Esophagus squamous epithelium (tissue), 4 donors: ENCODE data around the gene CNTNAP2.

Source experiments
- CTCF ChIP-seq, 6 experiments: fragments of 450-650 bp in 4 of 6; fragments of 200-600 bp in 2 of 6; sonication (generic) in 2 of 6; IDR thresholded peaks; one replicate each; pipeline ENCODE4 v1.5.1; 2016 to 2019; ENCODE audit warnings: antibody characterized with exemption in 6 of 6, mild to moderate bottlenecking in 4 of 6, moderate library complexity in 4 of 6
- POLR2A ChIP-seq, 4 donors: fragments of 450-650 bp; IDR thresholded peaks; one replicate each; pipeline ENCODE4 v1.6.1; 2017; ENCODE audit warnings: antibody characterized with exemption in 4 of 4, mild to moderate bottlenecking in 4 of 4, moderate library complexity in 3 of 4

- no peak for TF ChIP-seq CTCF (IDR thresholded peaks at IDR 0.05)
- no peak for TF ChIP-seq POLR2A (IDR thresholded peaks at IDR 0.05)
These were observed 584.6 kb downstream of the CNTNAP2 start for GRCh38 chr7:146701166-146701565.
